GM23338 (cell line): ENCODE measurements around the gene ZHX3. TPM values are rescaled to one million over a fixed set of nuclear protein-coding genes. Genes with fewer than 3 reads are reported as not detected.

ENCODE experiments used
- ATAC-seq: fragments of 200-7000 bp; cut with Tn5 transposase; 3 replicates; pipeline ENCODE4 v1.9.1; 2020
- DNase-seq: peaks from one replicate; pipeline ENCODE4 v3.0.0-alpha.2; 2015; ENCODE audit warnings: low spot score
- H2AFZ ChIP-seq: fragments of 200-600 bp; sonication (generic); 2 replicates; pipeline ENCODE4 v1.8.0; 2016; ENCODE audit warnings: antibody characterized with exemption, mild to moderate bottlenecking, moderate library complexity
- H3F3A ChIP-seq: fragments of 200-600 bp; sonication (generic); replicated peaks from 2 replicates; pipeline ENCODE4 v1.8.0; 2017; ENCODE audit warnings: antibody characterized with exemption, mixed run types, low read depth
- H3K27ac ChIP-seq: fragments of 200-600 bp; sonication (generic); 2 replicates; pipeline ENCODE4 v1.6.1; 2016; ENCODE audit warnings: low read depth
- H3K27me3 ChIP-seq: fragments of 200-600 bp; sonication (generic); 2 replicates; pipeline ENCODE4 v1.8.0; 2016; ENCODE audit warnings: mild to moderate bottlenecking, mixed run types, moderate library complexity; ENCODE audit not compliant: insufficient read depth
- H3K36me3 ChIP-seq: fragments of 200-600 bp; sonication (generic); 2 replicates; pipeline ENCODE4 v1.8.0; 2016; ENCODE audit warnings: mild to moderate bottlenecking; ENCODE audit not compliant: insufficient read depth
- H3K4me1 ChIP-seq: fragments of 200-600 bp; sonication (generic); 2 replicates; pipeline ENCODE4 v1.8.0; 2016; ENCODE audit warnings: mild to moderate bottlenecking, moderate library complexity; ENCODE audit not compliant: insufficient read depth
- H3K4me2 ChIP-seq: fragments of 200-600 bp; sonication (generic); 2 replicates; pipeline ENCODE4 v1.7.1; 2017; ENCODE audit warnings: mixed run types
- H3K4me3 ChIP-seq: fragments of 200-600 bp; sonication (generic); 2 replicates; pipeline ENCODE4 v1.6.1; 2016; ENCODE audit warnings: mixed run types
- H3K79me2 ChIP-seq: fragments of 200-600 bp; sonication (generic); replicated peaks from 2 replicates; pipeline ENCODE4 v1.8.0; 2017; ENCODE audit warnings: mild to moderate bottlenecking; ENCODE audit not compliant: insufficient read depth
- H3K9me2 ChIP-seq: fragments of 200-600 bp; sonication (generic); 2 replicates; pipeline ENCODE4 v1.8.0; 2017; ENCODE audit not compliant: insufficient read depth
- H4K20me1 ChIP-seq: fragments of 200-600 bp; sonication (generic); replicated peaks from 2 replicates; pipeline ENCODE4 v1.8.0; 2017; ENCODE audit warnings: mild to moderate bottlenecking; ENCODE audit not compliant: insufficient read depth
- H3K27ac Mint-ChIP-seq: 2 replicates; pipeline ENCODE4 v1.8.0; 2020; ENCODE audit warnings: inconsistent platforms, mild to moderate bottlenecking, moderate library complexity, mixed read lengths
- H3K27me3 Mint-ChIP-seq: 3 replicates; pipeline ENCODE4 v1.8.0; 2022; ENCODE audit warnings: low read depth, mild to moderate bottlenecking, moderate library complexity, mixed read lengths, inconsistent platforms; ENCODE audit not compliant: insufficient read depth, poor library complexity
- H3K36me3 Mint-ChIP-seq: 3 replicates; pipeline ENCODE4 v1.8.0; 2021; ENCODE audit warnings: low read depth, mild to moderate bottlenecking, inconsistent platforms, moderate library complexity, mixed read lengths
- H3K4me1 Mint-ChIP-seq: 3 replicates; pipeline ENCODE4 v1.8.0; 2020; ENCODE audit warnings: mild to moderate bottlenecking, inconsistent platforms, mixed read lengths
- H3K4me3 Mint-ChIP-seq: 3 replicates; pipeline ENCODE4 v1.8.0; 2021; ENCODE audit warnings: moderate library complexity, mild to moderate bottlenecking, inconsistent platforms, mixed read lengths
- H3K9me3 Mint-ChIP-seq: 3 replicates; pipeline ENCODE4 v1.8.0; 2020; ENCODE audit warnings: moderate library complexity, mild to moderate bottlenecking, inconsistent platforms, mixed read lengths
- CREB1 ChIP-seq: fragments of 250-450 bp; sonication (Bioruptor Pico); IDR thresholded peaks from 2 replicates; pipeline ENCODE4 v1.5.0; 2020; ENCODE audit warnings: low read depth, mild to moderate bottlenecking, moderate library complexity
- EZH2 ChIP-seq: fragments of 200-600 bp; sonication (generic); IDR thresholded peaks from one replicate; pipeline ENCODE4 v1.8.0; 2017; ENCODE audit warnings: antibody characterized with exemption, mild to moderate bottlenecking, low read depth; ENCODE audit not compliant: unreplicated experiment
- EZH2phosphoT487 ChIP-seq: fragments of 200-600 bp; sonication (generic); IDR thresholded peaks from one replicate; pipeline ENCODE4 v1.8.1; 2018; ENCODE audit warnings: antibody characterized with exemption; ENCODE audit not compliant: unreplicated experiment
- NANOG ChIP-seq: IDR thresholded peaks from 2 replicates; pipeline ENCODE4 v1.6.1; 2016; ENCODE audit warnings: antibody characterized with exemption, borderline replicate concordance
- POLR2AphosphoS5 ChIP-seq: IDR thresholded peaks from 2 replicates; pipeline ENCODE4 v1.6.1; 2016; ENCODE audit warnings: antibody characterized with exemption, low read depth
- REST ChIP-seq: IDR thresholded peaks from one replicate; pipeline ENCODE4 v1.6.1; 2018; ENCODE audit warnings: antibody characterized with exemption; ENCODE audit not compliant: unreplicated experiment
- STAT1 ChIP-seq: IDR thresholded peaks from one replicate; pipeline ENCODE4 v1.6.1; 2016; ENCODE audit warnings: antibody characterized with exemption; ENCODE audit not compliant: unreplicated experiment
- ZNF114 ChIP-seq: fragments of 250-450 bp; sonication (Bioruptor Pico); IDR thresholded peaks from 2 replicates; pipeline ENCODE4 v1.5.0; 2020; ENCODE audit warnings: mild to moderate bottlenecking, moderate library complexity
- ZNF331 ChIP-seq: fragments of 250-450 bp; sonication (Bioruptor Pico); IDR thresholded peaks from 2 replicates; pipeline ENCODE4 v1.5.0; 2020; ENCODE audit warnings: low read depth, mild to moderate bottlenecking, moderate library complexity
- polyA plus RNA-seq: library from polyadenylated mRNA; unstranded; fragments of >200 nt; fragmentation: Nextera tagmentation; extraction: Ambion mirVana; gene quantifications from 2 replicates; pipeline ENCODE4 v1.2.1, GENCODE V29; 2016
- total RNA-seq: library from RNA; depleted of rRNA; stranded (reverse); fragments of >200 nt; shearing (Covaris generic); gene quantifications from 2 replicates; pipeline ENCODE4 v1.2.3, GENCODE V29; 2014
- TF ChIP-seq, protein P1 (sequence below): fragments of 250-450 bp; sonication (Bioruptor Pico); IDR thresholded peaks from 2 replicates; pipeline ENCODE4 v1.5.0; 2020; ENCODE audit warnings: mild to moderate bottlenecking, moderate library complexity

The ZHX3 gene
- total and polyA plus RNA-seq, 2 experiments from 2014 or later, result 1.7 to 2.8 TPM

DNA sequence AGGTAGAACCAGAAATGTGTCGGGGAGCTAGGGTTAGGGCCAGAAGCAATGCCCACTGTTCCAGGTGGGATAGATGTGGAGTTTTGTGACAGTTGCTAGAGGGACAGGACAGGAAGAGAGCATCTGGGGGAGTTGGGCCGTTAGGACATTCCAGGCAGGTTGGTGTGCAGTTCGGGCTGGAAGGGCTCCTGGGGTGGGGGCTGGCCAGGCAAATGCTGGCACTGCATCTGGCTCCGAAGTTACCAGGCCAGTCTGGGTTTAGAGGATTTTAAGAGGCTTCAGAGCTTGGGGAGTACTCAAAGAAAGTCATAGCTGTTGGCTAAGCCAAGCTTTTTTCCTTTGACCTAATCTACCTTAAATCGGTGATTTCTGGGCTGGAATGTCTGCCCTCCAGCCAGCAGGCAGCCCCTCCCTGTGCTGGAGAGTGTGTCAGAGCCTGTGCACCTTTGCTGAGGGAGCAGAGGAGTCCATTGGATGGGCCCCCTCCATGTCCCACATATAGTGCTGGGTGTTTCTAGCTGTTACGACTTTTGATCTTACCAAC lies 159.4 kb downstream of the ZHX3 start:
- Mint-ChIP-seq H3K27ac (peak overlapping the region; percentile 76), H3K4me3 (no peak overlapping the region; the same call in 2 of the 3 replicates), H3K36me3 (peaks cover 34% of the 10 kb centered on the region), H3K27me3 (no peaks in the 10 kb centered on the region), H3K9me3 (no peaks in the 10 kb centered on the region), H3K4me1 (peaks cover 41% of the 10 kb centered on the region)
- H3K4me2 ChIP-seq, result no peak overlapping the region
- H3K9me2 ChIP-seq, result no peaks in the 10 kb centered on the region
- TF ChIP-seq CREB1 (CRISPR knock-in tag), result no peak
- TF ChIP-seq STAT1, result no peak
- no peak for TF ChIP-seq EZH2
- TF ChIP-seq ZNF331 (CRISPR knock-in tag), result no peak
- no peak for TF ChIP-seq REST
- TF ChIP-seq POLR2AphosphoS5, result no peak
- TF ChIP-seq, protein P1, sequence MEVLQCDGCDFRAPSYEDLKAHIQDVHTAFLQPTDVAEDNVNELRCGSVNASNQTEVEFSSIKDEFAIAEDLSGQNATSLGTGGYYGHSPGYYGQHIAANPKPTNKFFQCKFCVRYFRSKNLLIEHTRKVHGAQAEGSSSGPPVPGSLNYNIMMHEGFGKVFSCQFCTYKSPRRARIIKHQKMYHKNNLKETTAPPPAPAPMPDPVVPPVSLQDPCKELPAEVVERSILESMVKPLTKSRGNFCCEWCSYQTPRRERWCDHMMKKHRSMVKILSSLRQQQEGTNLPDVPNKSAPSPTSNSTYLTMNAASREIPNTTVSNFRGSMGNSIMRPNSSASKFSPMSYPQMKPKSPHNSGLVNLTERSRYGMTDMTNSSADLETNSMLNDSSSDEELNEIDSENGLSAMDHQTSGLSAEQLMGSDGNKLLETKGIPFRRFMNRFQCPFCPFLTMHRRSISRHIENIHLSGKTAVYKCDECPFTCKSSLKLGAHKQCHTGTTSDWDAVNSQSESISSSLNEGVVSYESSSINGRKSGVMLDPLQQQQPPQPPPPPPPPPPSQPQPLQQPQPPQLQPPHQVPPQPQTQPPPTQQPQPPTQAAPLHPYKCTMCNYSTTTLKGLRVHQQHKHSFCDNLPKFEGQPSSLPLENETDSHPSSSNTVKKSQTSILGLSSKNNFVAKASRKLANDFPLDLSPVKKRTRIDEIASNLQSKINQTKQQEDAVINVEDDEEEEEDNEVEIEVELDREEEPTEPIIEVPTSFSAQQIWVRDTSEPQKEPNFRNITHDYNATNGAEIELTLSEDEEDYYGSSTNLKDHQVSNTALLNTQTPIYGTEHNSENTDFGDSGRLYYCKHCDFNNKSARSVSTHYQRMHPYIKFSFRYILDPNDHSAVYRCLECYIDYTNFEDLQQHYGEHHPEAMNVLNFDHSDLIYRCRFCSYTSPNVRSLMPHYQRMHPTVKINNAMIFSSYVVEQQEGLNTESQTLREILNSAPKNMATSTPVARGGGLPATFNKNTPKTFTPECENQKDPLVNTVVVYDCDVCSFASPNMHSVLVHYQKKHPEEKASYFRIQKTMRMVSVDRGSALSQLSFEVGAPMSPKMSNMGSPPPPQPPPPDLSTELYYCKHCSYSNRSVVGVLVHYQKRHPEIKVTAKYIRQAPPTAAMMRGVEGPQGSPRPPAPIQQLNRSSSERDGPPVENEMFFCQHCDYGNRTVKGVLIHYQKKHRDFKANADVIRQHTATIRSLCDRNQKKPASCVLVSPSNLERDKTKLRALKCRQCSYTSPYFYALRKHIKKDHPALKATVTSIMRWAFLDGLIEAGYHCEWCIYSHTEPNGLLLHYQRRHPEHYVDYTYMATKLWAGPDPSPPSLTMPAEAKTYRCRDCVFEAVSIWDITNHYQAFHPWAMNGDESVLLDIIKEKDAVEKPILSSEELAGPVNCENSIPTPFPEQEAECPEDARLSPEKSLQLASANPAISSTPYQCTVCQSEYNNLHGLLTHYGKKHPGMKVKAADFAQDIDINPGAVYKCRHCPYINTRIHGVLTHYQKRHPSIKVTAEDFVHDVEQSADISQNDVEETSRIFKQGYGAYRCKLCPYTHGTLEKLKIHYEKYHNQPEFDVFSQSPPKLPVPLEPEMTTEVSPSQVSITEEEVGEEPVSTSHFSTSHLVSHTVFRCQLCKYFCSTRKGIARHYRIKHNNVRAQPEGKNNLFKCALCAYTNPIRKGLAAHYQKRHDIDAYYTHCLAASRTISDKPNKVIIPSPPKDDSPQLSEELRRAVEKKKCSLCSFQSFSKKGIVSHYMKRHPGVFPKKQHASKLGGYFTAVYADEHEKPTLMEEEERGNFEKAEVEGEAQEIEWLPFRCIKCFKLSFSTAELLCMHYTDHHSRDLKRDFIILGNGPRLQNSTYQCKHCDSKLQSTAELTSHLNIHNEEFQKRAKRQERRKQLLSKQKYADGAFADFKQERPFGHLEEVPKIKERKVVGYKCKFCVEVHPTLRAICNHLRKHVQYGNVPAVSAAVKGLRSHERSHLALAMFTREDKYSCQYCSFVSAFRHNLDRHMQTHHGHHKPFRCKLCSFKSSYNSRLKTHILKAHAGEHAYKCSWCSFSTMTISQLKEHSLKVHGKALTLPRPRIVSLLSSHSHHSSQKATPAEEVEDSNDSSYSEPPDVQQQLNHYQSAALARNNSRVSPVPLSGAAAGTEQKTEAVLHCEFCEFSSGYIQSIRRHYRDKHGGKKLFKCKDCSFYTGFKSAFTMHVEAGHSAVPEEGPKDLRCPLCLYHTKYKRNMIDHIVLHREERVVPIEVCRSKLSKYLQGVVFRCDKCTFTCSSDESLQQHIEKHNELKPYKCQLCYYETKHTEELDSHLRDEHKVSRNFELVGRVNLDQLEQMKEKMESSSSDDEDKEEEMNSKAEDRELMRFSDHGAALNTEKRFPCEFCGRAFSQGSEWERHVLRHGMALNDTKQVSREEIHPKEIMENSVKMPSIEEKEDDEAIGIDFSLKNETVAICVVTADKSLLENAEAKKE (CRISPR knock-in tag), result no peak
- TF ChIP-seq ZNF114 (CRISPR knock-in tag), result no peak
- no peak for TF ChIP-seq EZH2phosphoT487
- no peak for TF ChIP-seq NANOG
- H4K20me1 ChIP-seq, result peaks cover 45% of the 10 kb centered on the region
- H3K36me3 ChIP-seq, result no peaks in the 10 kb centered on the region; the same call in 1 of the 2 replicates
- no peaks in the 10 kb centered on the region for H3F3A ChIP-seq
- no peak overlapping the region for H3K27ac ChIP-seq
- DNase-seq, result no peak
- ATAC-seq, result no peak
- H3K27me3 ChIP-seq, result no peaks in the 10 kb centered on the region
- H3K79me2 ChIP-seq, result peaks cover 69% of the 10 kb centered on the region
- H3K4me1 ChIP-seq, result no peaks in the 10 kb centered on the region
- H3K4me3 ChIP-seq, result no peak overlapping the region
- H2AFZ ChIP-seq, result no peak overlapping the region
